Measurements from ENCODE around the gene POMT1.

Gene POMT1

DNA sequence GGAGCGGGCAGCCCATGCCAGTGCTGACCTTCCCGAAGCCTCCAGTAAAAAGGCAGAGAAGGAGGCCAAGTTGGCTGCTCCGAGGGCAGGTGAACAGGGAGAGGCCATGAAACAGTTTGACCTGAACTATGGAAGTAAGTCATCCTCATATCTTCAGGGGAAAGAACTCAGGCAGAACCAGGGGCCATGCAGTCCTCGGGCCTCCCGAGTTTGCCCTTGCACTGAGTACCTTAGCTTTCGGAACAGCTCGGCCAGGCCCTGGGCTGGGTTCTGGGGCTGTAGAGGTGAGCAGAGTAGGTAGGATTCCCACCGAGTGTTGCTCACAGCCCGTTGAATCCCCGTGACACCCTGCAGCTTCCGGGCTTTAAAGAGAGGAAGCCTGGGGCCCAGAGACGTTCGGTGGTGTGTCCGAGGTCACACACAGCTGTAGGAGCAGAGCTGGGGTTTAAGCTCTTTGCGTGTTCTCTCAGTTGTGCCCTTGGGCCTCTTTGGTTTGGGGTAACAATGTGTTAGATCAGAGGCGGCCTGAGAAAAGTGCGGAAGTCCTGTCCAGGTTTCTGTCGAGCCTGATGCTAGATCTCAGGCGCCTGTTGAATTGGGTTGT, 24.8 kb upstream of the POMT1 start:
- no peak for DNase-seq

DNA sequence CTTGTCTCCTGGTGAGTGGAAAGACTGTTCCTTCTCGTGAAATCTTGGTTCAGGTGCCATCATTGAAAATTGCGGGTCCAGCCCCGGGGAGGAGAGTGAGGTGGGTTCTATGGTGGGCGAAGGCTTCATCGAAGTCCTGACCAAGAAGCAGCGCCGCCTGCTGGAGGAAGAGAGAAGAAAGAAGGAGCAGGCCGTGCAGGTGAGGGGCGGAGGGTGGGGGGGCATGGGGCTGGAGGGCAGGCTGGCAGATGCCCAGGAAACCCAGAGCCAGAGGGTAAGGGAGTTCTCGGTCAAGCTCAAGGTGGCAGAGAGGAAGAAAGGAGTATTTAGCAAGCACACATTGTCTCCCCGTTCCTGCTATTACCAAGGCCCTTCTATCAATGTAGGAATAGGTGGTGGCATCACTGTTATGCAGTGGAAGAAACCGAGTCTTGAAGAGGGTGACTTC, 24.3 kb upstream of the POMT1 start:
- DNase-seq, result no peak

DNA sequence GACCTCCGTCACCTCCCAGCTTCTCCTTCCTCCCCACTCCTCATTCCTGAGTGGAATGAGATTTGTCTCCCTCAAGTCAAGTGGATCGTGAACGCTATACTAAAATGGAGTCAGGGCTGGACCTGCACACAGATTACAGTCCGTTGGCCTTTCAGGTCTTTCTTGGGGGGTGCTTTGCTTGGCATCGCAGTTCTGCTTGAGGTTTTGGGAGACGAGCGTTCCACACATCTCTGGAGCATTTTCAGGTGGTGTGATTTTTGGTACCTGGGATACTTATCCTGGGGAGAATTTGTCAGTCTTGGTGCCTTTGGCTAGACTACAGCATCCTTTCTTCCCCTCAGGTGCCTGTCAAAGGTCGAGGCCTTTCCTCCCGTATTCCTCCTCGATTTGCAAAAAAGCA, 23.8 kb upstream of the POMT1 start:
- no peak for DNase-seq

DNA sequence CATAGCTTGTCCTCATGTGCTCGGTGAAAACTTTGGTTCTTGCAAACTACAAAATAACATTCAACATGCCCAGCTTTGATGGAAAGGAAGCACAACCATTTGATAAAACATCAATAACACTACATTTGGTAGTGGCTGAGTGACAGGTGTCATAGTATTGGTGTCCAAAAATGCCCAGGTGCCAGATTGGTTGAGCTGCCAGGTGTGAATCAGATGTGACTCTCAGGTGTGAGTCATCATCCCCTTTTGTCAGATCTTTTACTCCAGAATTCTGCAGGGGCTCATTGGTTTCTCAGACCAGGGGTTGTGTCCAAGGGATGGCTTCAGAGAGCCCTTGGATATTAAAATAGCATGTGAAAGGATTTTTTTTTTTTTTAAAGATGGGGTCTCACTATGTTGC, 22.5 kb upstream of the POMT1 start:
- no peak for DNase-seq

- no peak for DNase-seq
These were observed 21.0 kb upstream of the POMT1 start for GRCh38 chr9:131481441-131482342.

- no peak for DNase-seq
These were observed 20.2 kb upstream of the POMT1 start for GRCh38 chr9:131482343-131483006.

DNA sequence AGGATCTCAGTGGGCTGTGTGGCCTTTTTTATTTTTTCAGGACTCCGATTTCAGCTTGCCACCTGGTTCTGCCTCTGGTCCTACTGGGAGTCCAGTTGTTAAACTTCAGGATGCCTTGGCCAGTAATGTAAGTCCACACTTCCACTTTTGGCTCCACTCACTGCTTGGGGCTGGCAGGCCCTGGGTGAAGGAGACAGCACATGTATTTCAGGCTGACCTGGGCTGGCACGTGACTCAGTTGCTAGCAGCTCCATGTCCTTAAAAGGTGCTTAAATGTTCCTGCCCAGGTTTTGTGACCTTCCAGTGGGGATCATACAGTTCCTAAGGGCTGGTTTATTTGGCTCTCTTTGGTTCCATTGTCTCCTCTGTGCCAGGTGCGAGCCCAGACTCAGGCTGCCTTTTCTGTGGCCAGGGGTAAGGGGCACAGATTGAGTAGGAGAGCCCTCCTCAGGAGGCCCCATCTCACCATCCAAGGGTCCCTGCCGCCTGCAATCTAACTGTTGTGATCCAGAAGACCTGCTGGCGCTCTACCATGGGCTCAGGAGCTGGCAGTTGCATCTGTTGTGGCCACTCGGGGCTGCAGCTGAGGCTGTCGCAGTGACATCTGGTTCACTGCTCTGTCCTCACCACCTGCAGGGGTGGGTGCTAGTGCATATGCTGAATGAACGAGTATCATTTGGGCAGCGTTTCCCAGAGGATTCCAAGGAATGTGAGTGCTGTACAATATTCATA, 19.2 kb upstream of the POMT1 start:
- DNase-seq, result no peak

- DNase-seq, result no peak
These were observed 18.7 kb upstream of the POMT1 start for GRCh38 chr9:131484051-131484445.

GRCh38 chr9:131484560-131485185, 18.0 kb upstream of the POMT1 start:
- no peak for DNase-seq

DNA sequence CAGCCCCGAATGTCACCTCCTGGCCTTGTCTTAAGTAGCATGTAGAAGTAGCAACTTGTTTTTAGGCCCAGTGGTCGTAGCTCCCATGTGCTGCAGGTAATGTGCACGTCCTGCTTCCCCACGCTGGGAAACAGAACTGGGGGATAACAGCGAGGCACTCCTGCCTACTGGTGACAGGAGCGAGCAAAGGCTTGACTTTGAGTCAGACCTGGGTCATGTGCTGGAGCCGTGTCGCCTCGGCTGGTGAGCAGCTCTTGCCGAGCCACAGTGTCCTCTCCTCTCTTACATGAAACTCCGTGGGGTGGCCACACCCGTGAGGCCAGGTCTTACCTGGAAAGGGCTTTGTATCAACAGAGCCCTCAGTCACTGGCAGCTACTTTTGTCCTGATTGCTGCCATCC, 17.5 kb upstream of the POMT1 start:
- DNase-seq, result no peak

DNA sequence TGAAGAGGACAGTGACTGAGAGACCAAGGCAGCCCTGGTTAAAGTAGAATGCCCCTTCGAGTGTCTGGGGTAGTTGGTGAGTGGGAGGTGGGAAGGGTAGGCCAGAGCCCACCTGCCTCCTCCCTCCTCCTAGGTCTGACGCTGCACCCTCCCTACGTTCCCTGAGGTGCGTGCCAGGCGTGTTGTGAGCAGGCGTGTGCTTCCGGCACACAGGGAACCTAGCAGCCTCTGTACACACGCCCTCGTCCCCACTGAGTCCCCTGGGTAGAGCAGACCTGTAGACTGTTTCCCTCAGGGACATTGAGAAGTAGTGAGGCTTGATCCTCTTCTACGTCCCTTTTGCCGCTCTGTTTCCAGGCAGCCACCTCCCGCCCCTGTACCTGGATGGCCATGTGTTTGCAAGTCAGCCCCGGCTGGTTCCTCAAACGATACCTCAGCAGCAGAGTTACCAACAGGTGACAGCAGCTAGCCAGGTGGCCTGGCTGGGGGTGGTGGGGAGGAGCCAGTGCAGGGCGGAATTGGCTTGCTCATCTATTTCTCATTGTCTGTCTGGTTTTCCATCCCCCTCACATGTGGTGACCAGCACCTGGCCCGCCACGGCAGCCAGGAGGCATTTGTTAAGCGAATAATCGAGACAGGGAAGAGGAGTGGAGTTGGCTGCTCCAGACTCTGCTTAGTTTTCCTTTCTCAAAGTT, 16.8 kb upstream of the POMT1 start:
- no peak for DNase-seq

- DNase-seq, result no peak
These were observed 15.7 kb upstream of the POMT1 start for GRCh38 chr9:131487001-131487400.

GRCh38 chr9:131487621-131488031, 15.1 kb upstream of the POMT1 start:
- DNase-seq, result no peak

- no peak for DNase-seq
These were observed 12.2 kb upstream of the POMT1 start for GRCh38 chr9:131490514-131490913.

DNA sequence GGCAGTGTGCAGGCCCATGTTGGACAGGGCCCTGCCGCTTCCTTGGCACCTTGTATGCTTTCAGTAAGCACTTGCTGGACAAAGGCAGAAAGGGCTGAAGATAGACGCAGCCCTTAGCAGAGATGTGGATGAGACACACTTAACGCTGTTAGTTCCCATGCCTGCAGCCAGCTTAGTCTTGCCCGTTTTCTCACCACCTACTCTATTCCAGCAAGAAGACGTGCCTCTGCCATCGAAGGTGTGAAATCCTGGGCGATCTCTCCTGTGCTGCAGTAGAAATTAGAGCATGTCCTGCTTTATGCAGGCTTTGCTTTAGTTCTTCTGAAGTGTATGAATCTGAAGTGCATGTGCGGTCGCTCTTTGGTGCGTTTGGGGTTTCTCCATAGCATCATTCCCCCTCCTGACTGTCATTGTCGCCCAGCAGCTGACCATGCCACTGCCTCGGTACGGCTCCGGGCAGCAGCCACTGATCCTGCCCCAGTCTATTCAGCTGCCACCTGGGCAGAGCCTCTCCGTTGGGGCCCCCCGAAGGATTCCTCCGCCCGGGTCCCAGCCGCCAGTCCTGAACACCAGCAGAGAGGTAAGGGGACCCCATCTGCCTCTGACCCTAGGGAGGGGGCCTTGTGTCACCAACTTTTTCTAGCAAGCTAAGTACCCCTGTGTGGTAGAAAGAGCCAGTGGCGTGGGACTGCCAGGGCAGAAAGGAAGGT, 11.6 kb upstream of the POMT1 start:
- DNase-seq, result no peak

DNA sequence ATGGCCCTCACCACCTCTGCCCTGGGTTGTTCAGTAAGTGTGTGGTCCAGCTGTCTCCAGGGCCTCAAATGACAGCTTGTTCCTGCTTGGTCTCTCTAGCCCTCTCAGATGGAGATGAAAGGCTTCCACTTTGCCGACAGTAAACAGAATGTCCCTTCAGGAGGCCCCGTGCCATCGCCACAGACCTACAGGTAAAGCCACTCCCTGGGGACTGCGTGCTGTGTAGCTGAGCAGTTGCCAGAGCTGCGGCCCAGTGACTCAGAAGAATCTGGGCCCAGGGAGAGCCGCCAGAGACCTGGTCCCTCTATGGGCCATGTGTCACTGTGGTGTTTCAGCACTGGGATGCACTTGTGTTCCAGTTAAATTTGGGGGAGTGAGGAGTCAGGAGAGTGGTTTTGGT, 10.6 kb upstream of the POMT1 start:
- no peak for DNase-seq

- DNase-seq, result no peak
These were observed 8.3 kb upstream of the POMT1 start for GRCh38 chr9:131494296-131494870.

DNA sequence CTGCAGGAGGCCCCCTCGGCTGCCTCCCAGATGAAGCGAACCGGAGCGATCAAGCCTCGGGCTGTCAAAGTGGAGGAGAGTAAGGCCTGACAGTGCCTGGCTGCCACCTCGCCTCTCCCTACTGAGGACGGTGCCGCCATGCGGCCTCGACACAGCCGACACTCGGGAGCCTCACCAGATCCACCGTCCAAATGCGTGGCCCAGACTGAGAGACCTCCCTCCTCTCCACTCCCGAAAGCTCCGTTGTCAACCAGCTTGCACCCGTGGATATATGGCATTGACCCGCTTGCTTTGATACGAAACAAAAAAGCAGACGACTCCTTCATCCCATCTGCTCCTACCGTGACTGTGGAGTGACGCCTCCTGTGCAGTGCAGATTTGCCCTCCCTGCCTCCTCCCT, 6.9 kb upstream of the POMT1 start:
- DNase-seq, result no peak

DNA sequence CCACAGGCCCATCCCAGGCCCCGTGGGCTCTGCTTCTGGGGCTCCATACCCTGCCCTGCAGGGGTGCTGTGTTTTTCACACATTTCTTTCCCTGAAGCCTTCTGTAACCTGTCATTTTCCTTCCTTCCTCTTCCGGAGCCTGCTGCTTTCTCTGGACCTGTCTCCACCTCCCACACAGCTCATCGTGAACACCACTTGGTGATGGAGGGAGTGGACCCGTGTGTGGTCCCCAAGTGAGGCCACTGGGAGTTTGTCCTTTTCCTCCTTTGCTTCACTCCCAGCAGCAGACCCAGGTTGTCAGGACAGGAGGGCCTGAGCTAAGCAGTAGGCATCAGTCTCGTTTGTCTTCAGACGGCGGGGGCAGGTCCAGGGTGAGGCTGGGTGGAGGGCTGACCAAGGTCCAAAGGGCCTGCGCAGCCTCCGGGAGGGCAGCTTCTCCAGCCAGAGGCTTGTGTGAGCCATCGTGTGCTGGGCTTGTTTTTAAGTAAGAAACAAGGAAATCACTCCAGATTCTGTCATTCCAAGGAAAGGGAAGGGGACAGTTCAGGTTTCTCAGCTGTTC, 5.8 kb upstream of the POMT1 start:
- DNase-seq, result no peak

GRCh38 chr9:131499254-131499767, 3.4 kb upstream of the POMT1 start:
- DNase-seq, result no peak

All from cerebellar nuclear complex (tissue), 1 donor.